DND-41 (cell line): Measurements from ENCODE around the gene DNLZ.

ENCODE experiments used
- CTCF ChIP-seq: IDR thresholded peaks from 2 replicates; pipeline ENCODE4 v1.5.1; 2012; ENCODE audit warnings: borderline replicate concordance, low read length, moderate library complexity, mild to moderate bottlenecking; ENCODE audit not compliant: poor library complexity, severe bottlenecking; ENCODE audit errors: extremely low read depth
- EZH2 ChIP-seq: IDR thresholded peaks from 3 replicates; pipeline ENCODE4 v1.6.1; 2012; ENCODE audit warnings: borderline replicate concordance, low read depth, mild to moderate bottlenecking, moderate library complexity, low read length, inconsistent platforms; ENCODE audit not compliant: severe bottlenecking

GRCh38 chr9:136366826-136367225, 3.3 kb upstream of the DNLZ start:
- TF ChIP-seq CTCF = no peak
- TF ChIP-seq EZH2 = no peak
